ENCODE measurements around the gene PRKAR1A.
"Not testable (repeated sequence)": the region's sequence is repeated elsewhere in the genome, so short reads cannot be mapped to it uniquely, and the experiment has no call there.

The PRKAR1A gene

DNA sequence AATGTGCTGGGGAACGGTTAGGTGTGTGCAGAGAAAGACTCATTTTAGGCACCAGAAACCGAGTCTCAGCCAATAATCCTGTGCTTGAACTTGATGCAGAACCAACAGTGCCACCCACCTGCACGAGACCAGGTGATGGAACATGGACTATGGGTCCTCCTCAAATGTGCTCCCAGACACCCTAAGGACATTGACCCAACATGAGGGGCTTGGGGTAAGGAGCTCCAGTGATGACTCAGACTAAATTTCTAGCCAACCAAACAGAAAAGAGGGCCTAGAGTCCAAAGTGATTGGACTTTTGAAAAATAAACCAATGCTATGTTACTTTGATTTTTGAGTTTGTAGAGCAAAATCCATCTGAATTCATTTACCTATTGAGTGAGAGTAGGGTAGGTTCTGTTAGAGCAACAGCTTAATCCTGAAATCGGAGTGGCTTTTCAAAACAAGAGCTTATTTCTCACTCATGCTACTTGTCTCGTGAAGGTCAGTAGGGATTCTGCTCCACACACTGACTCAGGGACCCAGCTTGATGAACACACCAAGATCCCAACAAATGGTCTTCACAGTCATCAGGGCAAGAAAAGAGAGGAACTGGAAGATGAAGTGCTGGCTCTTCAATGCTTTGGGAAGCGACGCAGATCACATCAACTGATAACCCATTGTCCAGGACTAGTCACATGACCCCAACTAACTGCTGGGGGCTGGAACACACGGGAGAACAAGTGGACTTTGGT, 67.1 kb downstream of the PRKAR1A start:
- no peak for DNase-seq (ENCODE audit: low spot score)

DNA sequence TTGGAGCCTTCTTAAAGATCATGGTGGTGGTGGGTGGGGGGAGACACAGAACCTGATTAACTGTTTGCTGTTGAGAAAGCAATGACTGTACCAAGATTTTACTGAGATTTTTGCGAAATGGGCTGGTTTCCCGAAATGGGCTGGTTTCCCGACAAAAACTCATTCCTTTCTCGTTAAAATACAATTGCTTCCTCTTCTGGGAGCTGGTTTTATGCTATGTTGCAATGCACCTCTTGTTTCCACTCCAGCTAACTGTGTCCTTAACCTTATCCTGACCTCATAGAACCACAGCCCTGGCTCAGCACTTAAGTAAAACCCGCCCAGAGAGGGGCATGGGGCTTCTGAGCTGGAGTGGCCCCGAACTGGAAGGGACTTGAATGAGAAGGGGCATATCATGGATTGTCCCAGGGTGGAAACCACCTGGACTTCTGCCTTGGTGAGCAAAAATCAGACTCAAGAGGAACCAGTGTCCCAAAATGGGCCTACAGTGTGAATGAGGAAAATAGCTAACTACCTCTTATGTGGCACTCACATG, 68.1 kb downstream of the PRKAR1A start:
- DNase-seq (ENCODE audit: low spot score) = no peak

DNA sequence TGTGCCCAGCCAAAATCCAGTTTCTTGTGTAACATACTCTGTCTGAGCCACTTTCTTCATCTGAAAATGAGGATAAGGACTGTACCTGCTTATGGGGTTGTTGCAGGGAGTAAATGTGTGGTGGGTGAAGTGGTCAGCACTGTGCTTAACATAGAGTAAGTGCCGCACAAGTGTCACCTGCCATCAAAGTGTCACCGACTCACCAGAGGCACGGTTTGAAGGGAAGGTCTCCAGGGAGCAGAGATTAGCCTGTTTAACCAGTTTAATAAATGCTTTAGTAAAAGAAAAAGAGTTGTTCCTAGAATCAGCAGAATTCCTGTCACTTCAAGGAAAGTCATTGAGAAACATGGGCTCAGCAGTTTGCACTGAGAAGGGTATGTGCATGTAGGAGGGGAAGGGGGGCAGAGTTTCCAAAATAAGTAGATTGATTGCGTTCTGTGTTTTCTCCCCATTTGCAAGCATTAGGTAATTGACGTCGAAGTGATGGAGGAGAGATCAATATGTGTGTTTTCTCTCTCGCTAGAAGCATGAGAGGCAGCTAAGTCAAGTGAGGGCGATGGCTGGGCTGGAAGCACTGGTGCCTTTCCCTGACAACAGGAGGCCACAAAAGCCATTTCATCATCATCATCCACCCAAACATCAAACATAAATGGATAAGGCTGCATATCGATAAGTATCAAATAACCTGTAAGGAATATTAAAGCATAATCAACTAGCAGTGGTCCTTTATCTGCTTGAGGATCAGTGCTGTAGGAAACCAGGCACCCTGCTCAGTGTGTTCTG, 69.8 kb downstream of the PRKAR1A start:
- DNase-seq (ENCODE audit: low spot score) = no peak

DNA sequence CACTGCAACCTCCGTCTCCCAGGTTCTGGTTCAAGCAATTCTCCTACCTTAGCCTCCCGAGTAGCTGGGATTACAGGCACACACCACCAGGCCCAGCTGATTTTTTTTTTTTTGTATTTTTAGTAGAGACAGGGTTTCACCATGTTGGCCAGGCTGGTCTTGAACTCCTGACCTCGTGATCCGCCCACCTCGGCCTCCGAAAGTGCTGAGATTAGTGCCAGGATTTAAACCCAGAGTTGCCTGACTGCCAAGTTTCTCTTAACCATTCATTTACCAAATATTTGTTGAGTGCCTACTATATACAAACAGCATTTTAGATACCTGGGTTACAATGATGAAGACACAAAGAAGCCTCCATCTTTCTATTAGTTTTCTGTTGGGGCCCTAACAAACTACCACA, 70.6 kb downstream of the PRKAR1A start:
- DNase-seq (ENCODE audit: low spot score) = not testable (repeated sequence)

DNA sequence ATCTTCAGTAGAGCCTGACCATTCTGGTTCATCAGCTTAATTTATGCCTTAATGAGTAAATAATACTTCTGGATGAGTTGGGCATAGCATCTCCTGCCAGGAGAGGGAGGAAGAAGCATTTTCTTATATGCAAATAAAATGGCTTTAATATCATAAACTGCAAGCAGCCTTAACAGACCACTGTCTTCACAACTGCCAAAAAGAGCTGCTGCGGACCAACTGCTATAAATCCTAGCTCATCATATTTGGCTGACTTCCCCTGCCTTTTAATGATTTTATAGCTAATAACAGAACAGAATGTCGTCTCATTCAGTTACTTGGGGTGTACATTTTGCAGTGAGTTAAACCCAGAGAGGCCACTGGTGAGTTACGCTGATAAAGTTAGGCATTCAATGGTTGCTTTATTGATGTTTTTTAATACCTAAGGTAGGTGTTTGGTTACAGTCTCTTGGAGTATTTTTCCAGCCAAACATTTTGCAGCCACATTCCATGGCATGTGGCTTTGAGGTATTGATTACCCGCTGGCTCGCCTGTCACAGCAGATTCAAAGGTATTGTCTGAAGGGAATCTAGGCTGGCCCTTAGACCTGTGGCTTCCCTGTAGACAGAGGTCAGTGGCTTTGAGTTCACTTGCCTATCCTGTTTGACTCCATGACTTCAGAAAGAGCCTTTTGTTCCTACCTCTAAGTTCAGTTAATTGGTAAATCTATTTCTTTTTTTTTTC, 72.5 kb downstream of the PRKAR1A start:
- no peak for DNase-seq (ENCODE audit: low spot score)

DNA sequence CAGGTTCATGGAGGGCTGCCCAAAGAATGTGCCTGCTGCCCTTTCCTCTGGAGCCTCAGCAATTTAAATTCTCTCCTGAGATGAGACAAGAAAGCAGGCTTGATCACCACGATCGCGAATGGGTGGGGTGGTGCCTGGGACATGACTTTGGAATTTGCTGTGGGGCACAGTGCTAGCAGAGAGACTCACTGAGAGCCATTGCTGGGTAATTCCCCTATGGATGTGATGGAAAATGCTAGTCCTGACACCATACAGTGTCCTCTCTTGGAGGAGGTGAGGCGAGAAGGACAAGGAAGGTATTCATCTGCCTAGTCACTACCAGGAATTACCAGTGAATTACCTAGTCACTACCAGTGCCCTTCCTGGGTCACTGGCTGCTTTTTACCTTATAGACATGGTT, 73.4 kb downstream of the PRKAR1A start:
- DNase-seq (ENCODE audit: low spot score) = no peak

DNA sequence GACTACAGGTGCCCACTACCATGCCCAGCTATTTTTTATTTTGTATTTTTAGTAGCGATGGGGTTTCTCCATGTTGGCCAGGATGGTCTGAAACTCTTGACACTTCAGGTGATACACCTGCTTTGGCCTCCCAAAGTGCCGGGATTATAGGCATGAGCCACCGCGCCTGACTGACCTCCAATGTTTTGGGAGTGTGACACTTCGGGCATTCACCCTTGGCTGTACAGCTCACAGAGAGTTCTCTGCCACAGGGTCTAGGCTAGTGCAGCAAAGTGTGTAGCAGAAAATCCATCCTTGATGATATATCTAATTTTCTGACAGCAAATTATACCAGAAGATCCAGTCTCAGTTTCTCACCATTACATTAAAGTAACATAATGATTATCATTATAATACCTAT, 74.8 kb downstream of the PRKAR1A start:
- no peak for DNase-seq (ENCODE audit: low spot score)

DNA sequence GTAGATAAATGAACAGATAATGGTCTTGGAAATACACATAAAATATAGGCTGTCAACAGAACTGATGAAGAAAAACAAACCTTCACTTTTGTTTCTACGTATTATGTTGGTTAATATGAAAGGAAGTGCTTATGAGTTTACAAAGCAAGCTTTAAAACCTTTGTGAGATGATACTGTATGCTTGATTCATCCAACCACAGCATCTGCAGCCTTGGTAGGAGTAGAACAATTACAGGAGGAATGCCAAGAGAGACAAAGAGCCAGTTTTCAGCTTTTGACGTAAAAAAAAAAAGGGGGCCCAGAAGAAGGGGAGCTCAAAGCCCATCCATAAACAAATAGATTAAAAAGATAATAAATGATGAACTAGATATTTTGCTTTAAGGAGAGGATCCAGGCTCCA, 75.6 kb downstream of the PRKAR1A start:
- no peak for DNase-seq (ENCODE audit: low spot score)

DNA sequence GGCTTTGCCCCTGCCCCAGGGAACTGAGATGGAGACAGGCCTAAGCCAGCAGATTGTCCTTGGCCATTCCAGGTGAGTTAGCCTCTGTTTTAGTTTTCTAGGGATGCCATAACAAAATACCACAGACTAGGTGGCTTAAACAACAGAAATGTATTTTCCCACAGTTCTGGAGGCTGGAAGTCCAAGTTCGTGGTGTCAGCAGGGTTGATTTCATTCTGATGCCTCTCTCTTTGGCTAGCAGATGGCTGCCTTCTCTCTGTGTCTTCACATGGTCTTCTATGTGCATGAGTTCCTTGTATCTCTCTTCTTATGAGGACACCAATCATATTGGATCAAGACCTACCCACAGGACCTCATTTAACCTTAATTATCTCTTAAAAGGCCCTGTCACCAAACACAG, 76.1 kb downstream of the PRKAR1A start:
- no peak for DNase-seq (ENCODE audit: low spot score)

DNA sequence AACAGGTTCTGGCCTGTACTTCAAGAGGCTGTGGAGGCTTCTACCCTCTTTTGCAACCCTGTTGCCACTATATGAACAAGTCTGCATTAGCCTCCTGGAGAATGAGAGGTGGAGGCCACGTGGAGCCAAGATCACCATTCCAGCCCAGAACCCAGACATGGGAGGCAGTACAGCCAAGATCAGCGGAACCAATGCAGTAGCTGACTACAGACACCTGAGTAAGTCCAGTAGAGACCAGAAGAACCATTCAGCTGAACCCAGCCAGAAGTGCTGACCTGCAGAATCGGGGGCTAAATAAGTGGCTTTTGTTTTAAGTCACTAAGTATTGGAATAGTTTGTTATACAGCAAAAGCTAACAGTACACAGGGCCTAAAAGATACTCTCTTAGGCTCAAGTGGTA, 76.9 kb downstream of the PRKAR1A start:
- DNase-seq (ENCODE audit: low spot score) = no peak

DNA sequence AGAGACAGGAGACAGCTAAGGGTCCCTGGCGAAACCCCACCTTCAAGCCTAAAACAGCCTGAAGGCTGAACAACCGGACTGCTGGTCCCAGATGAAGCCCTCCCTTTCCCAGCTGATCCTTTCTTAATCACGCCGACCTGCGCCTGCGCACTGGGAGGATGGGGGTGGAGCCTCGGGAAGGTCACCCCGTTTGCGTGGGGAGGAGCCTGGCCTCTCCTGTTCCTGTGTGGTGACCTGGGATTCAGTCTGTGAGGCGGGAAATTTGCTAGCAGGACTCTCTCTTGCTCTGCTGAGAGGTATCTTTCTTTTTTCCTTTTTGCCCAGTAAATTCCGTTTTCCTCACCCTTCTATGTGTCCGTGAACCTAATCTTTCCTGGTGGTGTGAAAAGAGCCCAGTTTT, 79.4 kb downstream of the PRKAR1A start:
- no peak for DNase-seq (ENCODE audit: low spot score)

DNA sequence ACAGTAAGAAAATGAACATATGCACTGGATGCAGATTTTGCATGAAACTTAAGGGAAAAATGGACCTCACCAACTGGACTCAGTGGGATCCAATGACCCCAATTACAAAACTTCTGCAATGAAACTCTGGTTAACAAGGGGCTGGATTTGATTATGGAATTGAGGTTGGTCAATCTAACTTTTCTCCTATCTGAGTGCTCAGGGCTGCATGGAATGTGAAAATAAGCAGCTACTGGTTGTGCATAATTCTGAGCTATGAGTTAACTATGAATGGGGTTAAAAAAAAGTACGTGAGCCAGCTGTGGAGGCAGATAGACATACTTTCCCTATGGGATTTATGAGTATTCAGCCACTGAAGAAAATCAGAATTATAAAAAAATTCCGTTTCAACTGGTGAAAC, 79.8 kb downstream of the PRKAR1A start:
- DNase-seq (ENCODE audit: low spot score) = no peak

DNA sequence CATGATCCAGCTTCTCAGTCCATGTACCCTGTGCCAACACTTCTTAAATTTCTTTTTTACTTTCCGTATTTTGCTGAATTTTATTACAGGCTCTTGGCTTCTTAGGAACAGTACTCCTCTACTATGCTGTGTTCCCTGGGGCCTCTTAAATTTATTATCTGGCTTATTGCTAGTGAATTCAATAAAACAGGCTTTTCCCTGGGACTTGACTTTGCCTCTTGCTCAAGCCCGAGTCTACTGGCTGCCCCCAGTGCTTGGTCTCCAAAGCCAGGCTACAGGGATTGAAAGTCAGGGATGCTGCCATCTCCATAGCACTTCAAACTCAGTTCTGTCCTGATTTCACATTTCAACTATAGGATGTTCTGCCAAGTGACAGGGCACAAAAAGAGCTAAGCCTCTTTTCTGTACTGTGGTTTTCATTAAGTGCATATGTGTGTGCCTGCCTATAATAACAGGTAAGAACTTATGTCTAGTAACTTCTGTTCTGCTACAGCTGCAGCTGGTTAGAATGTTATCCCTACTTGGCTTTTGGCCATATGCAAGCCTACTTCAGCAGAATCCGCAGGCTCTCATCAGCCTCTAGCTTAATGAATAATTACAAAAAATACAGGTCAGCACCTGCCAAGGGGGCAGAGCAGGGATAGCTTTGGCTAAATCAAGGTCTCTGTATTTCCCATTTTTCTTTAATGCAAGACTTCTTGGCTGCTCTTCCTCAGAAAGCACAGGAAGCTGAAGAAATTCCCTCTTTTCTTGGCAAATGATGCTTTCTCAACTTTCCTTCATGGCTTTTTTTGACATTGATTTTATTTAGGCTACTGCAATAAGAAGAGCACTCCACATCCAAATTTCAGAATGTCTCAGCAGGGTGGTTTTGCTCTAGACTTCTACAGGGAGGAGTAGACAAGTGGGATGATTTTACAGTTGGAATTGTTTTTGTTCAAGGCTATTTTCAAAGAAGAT, 80.7 kb downstream of the PRKAR1A start:
- DNase-seq (ENCODE audit: low spot score) = no peak

DNA sequence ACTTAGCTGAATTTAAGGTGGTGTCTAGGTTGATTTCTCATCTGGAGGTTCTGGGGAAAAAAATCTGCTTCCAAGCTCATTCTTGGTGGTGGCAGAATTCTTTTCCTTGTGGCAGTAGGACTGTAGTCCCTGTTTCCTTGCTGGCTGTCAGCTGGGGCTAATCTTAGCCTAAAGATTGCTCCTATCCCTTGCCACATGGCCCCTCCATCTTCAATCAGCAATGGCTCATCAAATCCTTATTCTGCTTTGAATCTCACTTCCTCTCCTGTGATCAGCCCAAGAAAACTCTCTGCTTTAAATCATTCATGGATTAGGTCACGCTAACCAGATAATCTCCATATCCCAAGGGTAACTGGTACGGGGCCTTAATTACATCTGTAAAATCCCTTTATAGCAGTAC, 82.3 kb downstream of the PRKAR1A start:
- no peak for DNase-seq (ENCODE audit: low spot score)

DNA sequence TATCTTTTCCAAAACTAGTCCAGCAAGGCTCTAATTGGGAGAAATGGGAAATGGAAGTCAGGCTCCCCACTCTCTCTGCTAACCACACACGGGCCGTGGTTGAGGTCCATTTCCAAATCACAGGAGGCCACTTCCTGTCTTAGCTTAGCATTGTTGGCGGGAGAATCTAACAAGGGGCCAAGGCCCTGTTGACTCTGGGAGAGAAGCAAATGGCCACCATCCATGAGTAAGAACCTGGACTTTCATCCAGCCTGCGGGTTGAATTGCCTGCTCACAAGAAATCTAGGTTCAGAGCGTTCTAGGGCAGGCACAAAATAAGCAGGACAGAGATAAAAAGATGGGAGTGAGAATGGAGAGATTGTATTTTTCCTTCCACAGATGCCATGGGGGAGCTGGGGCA, 83.3 kb downstream of the PRKAR1A start:
- no peak for DNase-seq (ENCODE audit: low spot score)

DNA sequence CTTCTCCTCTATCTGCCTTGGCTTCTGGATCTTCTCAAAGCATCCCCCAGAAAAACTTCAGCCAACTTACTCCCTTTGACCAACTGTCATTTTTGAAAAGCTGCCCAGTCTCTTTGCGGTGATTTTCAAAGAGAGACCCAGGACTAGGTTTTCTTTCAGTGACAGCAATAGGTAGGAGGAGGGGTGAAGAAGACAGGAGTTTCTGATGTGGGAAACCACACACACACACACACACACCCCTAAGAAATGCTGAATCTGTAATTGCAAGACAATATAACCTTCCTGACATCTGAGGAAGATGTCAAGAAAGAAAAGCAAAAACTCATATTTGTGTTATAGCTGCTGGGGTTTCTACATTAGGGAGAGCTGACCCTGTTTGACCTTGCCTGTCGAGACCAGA, 83.8 kb downstream of the PRKAR1A start:
- DNase-seq (ENCODE audit: low spot score) = no peak

DNA sequence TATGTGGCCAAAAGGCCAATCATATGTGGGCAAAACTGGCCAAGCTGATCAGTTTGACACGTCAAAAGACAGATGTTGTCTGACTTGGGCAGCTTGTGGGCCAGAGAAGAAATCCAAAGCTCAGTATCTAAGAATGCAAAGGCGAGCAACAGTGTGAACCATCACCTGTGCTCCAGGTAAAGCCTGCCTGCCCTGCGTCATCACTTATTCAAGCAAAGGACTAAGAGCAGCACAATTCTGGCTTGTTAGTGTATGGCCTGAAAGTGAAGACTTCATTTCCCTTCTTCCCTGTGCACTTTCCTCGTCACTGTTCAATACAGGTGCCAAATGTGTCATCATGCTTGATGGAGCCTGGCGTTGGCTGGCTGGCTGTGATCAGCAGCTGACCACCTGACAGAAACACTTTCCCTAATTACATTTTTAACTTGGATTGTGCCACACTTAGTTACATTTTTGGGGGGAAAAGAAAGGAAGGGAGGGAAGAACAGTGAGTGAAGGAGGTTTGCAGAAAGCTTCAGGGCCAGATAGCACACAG, 84.2 kb downstream of the PRKAR1A start:
- DNase-seq (ENCODE audit: low spot score) = no peak

DNA sequence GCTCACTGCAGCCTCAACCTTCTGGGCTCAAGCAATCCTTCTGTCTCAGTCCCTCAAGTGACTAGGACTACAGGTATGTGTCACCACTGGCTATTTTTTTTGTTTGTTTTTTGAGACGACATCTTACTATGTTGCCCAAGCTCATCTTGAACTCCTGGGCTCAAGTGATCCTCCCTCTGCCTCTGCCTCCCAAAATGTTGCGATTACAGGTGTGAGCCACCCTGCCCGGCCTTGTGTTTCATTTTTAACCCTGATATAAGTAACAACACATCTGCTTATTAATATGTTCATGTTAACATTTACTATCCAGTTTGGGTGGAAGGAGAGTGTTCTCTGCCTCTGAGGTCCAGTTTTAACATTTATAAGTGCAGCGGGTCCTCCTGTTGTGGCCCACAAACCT, 85.8 kb downstream of the PRKAR1A start:
- no peak for DNase-seq (ENCODE audit: low spot score)

DNA sequence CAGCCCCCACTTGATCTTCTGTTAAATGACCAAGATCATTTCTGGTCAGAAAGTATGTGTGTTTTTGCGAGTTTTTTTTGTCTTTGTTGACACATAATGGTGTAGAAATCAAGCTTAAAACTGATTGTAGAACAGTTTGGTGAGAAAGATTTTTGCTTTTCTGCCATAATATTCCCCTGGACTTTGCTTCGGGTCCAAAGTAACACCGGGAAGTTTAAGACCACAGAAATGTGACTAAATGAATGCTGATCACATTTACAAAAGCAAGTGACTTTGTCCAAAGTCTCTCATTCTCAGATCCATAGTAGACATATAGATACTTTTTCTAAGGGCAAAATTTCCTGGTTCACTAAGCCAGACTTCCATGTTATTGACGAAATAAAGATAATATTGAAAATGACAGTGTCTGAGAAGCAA, 86.3 kb downstream of the PRKAR1A start:
- no peak for DNase-seq (ENCODE audit: low spot score)

DNA sequence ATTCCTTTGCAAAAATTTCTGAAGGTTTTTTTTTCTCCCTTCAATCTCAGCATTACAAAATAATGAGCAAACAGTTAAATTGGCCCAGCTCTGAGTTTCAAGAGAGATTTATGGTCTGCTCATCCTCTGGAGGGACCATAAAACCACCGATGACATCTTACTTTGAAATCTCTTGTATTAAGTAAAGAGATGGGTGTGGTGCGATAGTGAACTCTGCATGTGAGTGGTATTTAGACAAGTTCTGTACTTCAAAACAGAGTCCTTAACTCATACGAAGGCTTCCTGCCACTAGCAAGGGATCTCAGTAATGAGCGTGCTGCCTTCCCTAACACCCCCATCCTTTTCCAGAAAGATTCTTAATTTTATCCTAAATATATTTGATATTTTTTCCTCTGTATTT, 86.9 kb downstream of the PRKAR1A start:
- DNase-seq (ENCODE audit: low spot score) = no peak

DNA sequence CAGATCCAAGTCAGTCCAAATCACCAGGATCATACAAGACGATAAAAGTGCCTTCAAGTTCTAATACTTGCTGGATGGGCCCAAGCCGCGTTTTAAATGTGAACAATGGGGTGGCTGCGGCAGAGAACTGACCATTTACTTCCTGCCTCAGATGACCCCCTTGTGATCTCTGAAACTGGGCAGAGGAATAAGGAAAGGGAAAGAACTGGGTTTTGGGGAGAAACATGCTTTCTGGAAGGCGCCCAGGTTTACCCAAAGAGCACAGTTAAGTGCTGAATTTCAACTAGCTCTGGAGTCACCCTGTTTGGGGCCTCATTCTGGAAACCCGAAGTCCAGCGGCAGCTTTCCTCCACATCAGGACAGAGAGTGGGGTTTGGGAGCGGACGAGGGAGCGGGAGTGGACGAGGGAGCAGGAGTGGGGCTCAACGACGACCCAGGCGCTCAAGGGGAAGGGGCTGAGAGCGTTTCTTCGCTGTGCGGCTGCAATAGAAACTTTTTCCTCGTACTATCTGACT, 87.4 kb downstream of the PRKAR1A start:
- DNase-seq (ENCODE audit: low spot score) = no peak
